Measurements from ENCODE around the gene SLC2A4RG. TPM values are rescaled to one million over a fixed set of nuclear protein-coding genes. Genes with fewer than 3 reads are reported as not detected.

The SLC2A4RG gene
- total RNA-seq, 4 donors from 2014 or later: 41.4 to 67.1 (median 52.7) TPM

- intact Hi-C loops (cut with DNase I): loop anchor here (5.0 kb wide), 1 partner anchor 50 kb away; the partner anchor contains the start of gene RTEL1
- Histone ChIP-seq H3K4me1 (peaks cover 28 to 48% (median 38%) of the 10 kb centered on the region in 4 donors), H3K36me3 (peaks cover 30 to 78% (median 69%) of the 10 kb centered on the region in 4 donors), H3K4me3 (peak overlapping the region; percentile 73 to 99 (median 90)), H3K9me3 (no peaks in the 10 kb centered on the region), H3K27ac (replicated peaks in 1 of 4) (peak overlapping the region; percentile 81 to 96 (median 88)), H3K27me3 (no peaks in the 10 kb centered on the region)
- 9% methylated on average over 9 of the region's 56 CpGs for WGBS
- DNase-seq (ENCODE audit: extremely low spot score): no peak
- TF ChIP-seq POLR2A (IDR thresholded peaks at IDR 0.05; ENCODE audit: low read depth) (no peak), CTCF (IDR thresholded peaks at IDR 0.05) (peak in 1 of 3 experiments; percentile 16), POLR2AphosphoS5 (IDR thresholded peaks at IDR 0.05) (no peak)
These were observed 32.6 kb upstream of the SLC2A4RG start for GRCh38 chr20:63706852-63707557.

DNA sequence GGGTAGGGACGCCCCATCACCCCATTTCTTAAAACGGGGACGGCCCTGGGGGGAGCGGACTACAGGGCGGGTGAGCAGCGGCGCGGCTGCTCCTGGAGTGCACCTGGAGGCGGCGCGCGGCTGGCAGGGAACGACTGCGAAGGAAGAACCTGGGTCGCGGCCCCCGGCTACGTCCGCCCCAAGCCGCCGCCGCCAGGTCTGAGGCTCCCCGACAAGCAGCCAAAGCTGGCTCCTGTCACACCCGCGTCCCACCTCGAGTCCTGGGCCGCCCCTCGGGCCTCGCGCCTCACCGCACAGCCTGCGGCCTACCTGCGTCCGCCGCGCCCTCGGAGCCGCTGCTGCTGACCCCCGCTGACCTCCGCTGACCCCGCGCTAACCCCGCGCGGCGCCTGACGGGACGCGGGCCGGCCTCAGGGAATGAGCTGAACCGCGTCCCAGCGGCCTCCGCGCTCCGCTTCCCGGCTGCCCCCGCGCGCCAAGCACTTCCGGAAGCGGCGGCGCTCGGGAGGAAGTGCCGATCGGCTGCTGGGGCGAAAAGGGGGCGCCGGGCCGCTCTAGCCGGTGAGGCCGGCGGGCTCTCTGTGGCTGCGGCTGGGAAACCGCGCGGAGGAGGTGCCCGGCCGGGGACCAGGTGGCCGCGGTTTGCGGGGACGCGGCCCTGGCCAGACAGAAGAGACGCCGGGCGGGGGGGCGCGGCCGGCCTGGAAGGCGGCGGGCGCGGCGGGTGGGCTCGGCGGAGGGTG, 31.8 kb upstream of the SLC2A4RG start, which contains the start of the genes ARFRP1 and ZGPAT:
Gene ARFRP1 (minus strand): TSS at position 419 of the 743 bp plus-strand sequence. CDS start 885 bp downstream, outside the sequence.
Gene ZGPAT (plus strand): TSS at position 482 of the 743 bp plus-strand sequence. CDS start 542 bp downstream, outside the sequence.
- WGBS: under 1% methylated on average over 24 of the region's 98 CpGs
- peaks cover 28 to 45% (median 38%) of the 10 kb centered on the region in 4 donors for H3K4me1 ChIP-seq
- peak within 1 kb of the TSS; percentile 73 to 99 (median 90) for H3K4me3 ChIP-seq
- peaks cover 37 to 79% (median 71%) of the 10 kb centered on the region in 4 donors for H3K36me3 ChIP-seq
- DNase-seq (ENCODE audit: extremely low spot score): peak; percentile 96
- H3K27me3 ChIP-seq: no peaks in the 10 kb centered on the region
- peak within 1 kb of the TSS; percentile 81 to 96 (median 88) for H3K27ac ChIP-seq (replicated peaks in 1 of 4)
- intact Hi-C loops (cut with DNase I): loop anchor here (5.0 kb wide), 1 partner anchor 50 kb away; the partner anchor contains the start of gene RTEL1
- H3K9me3 ChIP-seq: no peaks in the 10 kb centered on the region
- TF ChIP-seq EP300 (IDR thresholded peaks at IDR 0.05) (no peak), CTCF (IDR thresholded peaks at IDR 0.05) (peak in 1 of 3 experiments; percentile 16), POLR2AphosphoS5 (IDR thresholded peaks at IDR 0.05) (peak; percentile 82 to 94), POLR2A (IDR thresholded peaks at IDR 0.05; ENCODE audit: low read depth) (peak; percentile 24)

GRCh38 chr20:63708301-63709148, 31.1 kb upstream of the SLC2A4RG start:
- TF ChIP-seq POLR2A (IDR thresholded peaks at IDR 0.05; ENCODE audit: low read depth): no peak
- TF ChIP-seq EP300 (IDR thresholded peaks at IDR 0.05): no peak
- TF ChIP-seq CTCF (IDR thresholded peaks at IDR 0.05): no peak
- TF ChIP-seq POLR2AphosphoS5 (IDR thresholded peaks at IDR 0.05): no peak
- intact Hi-C loops (cut with DNase I): loop anchor here (5.0 kb wide), 1 partner anchor 51 kb away; the partner anchor contains the start of gene RTEL1
- H3K27me3 ChIP-seq: no peaks in the 10 kb centered on the region
- H3K4me1 ChIP-seq: peaks cover 28 to 45% (median 38%) of the 10 kb centered on the region in 4 donors
- DNase-seq (ENCODE audit: extremely low spot score): no peak
- H3K4me3 ChIP-seq: peak overlapping the region; percentile 73 to 99 (median 90)
- H3K9me3 ChIP-seq: no peaks in the 10 kb centered on the region
- WGBS: 34% methylated on average over 38 of the region's 67 CpGs
- peak overlapping the region; percentile 81 to 96 (median 88) for H3K27ac ChIP-seq (replicated peaks in 1 of 4)
- H3K36me3 ChIP-seq: peaks cover 40 to 79% (median 68%) of the 10 kb centered on the region in 4 donors

DNA sequence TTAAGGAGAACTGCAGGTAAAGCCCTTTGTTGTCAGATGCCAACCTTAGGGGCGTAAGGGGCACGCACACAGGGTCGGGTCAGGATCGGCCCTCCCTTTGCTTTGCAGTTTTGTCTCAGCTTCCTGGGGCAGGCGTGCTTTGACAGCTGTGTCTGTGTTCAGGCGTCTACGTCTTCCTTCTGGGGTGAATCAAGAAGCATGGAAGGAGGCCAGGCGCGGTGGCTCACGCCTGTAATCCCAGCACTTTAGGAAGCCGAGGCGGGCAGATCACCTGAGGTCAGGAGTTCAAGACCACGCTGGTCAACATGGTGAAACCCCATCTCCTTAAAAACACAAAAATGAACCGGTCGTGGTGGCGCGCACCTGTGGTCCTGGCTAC, 30.4 kb upstream of the SLC2A4RG start:
- TF ChIP-seq POLR2A (IDR thresholded peaks at IDR 0.05; ENCODE audit: low read depth): no peak
- no peak for TF ChIP-seq EP300 (IDR thresholded peaks at IDR 0.05)
- TF ChIP-seq POLR2AphosphoS5 (IDR thresholded peaks at IDR 0.05): no peak
- TF ChIP-seq CTCF (IDR thresholded peaks at IDR 0.05): no peak

More for the DNA sequence above, 30.4 kb upstream of the SLC2A4RG start:
- no peaks in the 10 kb centered on the region for H3K9me3 ChIP-seq
- WGBS: 87% methylated on average over 17 of the region's 17 CpGs
- H3K27me3 ChIP-seq: no peaks in the 10 kb centered on the region
- H3K36me3 ChIP-seq: peaks cover 40 to 77% (median 65%) of the 10 kb centered on the region in 4 donors
- peak overlapping the region in 1 of 4 donors; percentile 96 for H3K27ac ChIP-seq (replicated peaks in 1 of 4)
- H3K4me1 ChIP-seq: peaks cover 28 to 45% (median 38%) of the 10 kb centered on the region in 4 donors
- H3K4me3 ChIP-seq: peak overlapping the region; percentile 73 to 99 (median 90)
- intact Hi-C loops (cut with DNase I): loop anchor here (5.0 kb wide), 1 partner anchor 52 kb away; the partner anchor contains the start of gene RTEL1
- no peak for DNase-seq (ENCODE audit: extremely low spot score)
